GM10266 (cell line): ENCODE results near the gene SEC14L5.
A peak's percentile ranks its signal among the peaks of the same experiment; 100 is the strongest.

Source experiments
- DNase-seq: peaks from one replicate; pipeline ENCODE4 v3.0.0; 2012; ENCODE audit errors: extremely low spot score
- CTCF ChIP-seq: IDR thresholded peaks from 2 replicates; pipeline ENCODE4 v1.5.1; 2012; ENCODE audit warnings: mild to moderate bottlenecking, low read depth; ENCODE audit not compliant: control insufficient read depth, insufficient read depth; ENCODE audit errors: missing control alignments

Gene SEC14L5

GRCh38 chr16:5062051-5062450 lies 103.9 kb downstream of the SEC14L5 start:
- peak; percentile 60 for DNase-seq
- no peak for TF ChIP-seq CTCF

- peak; percentile 13 for DNase-seq
These were observed 104.9 kb downstream of the SEC14L5 start for GRCh38 chr16:5062790-5063765.

GRCh38 chr16:5064915-5065314 lies 106.8 kb downstream of the SEC14L5 start:
- TF ChIP-seq CTCF: no peak
- no peak for DNase-seq

More at GRCh38 chr16:5062790-5063765, 104.9 kb downstream of the SEC14L5 start:
- TF ChIP-seq CTCF: peak; percentile 18

GRCh38 chr16:5065326-5065725 lies 107.2 kb downstream of the SEC14L5 start:
- DNase-seq: peak; percentile 3
- no peak for TF ChIP-seq CTCF

GRCh38 chr16:5065813-5066212 lies 107.7 kb downstream of the SEC14L5 start, which contains the start of gene C16orf89:
TSS of gene C16orf89 (minus strand) at chr16:5065956. CDS start at chr16:5065908, 48 bp downstream.
- TF ChIP-seq CTCF: no peak
- no peak for DNase-seq

- DNase-seq: no peak
- TF ChIP-seq CTCF: no peak
These were observed 108.4 kb downstream of the SEC14L5 start for GRCh38 chr16:5066511-5066910.
